ENCODE data around the gene NDUFV1.
A peak's percentile ranks its signal among the peaks of the same experiment; 100 is the strongest.
"Not testable (repeated sequence)": the region's sequence is repeated elsewhere in the genome, so short reads cannot be mapped to it uniquely, and the experiment has no call there.

The NDUFV1 gene

DNA sequence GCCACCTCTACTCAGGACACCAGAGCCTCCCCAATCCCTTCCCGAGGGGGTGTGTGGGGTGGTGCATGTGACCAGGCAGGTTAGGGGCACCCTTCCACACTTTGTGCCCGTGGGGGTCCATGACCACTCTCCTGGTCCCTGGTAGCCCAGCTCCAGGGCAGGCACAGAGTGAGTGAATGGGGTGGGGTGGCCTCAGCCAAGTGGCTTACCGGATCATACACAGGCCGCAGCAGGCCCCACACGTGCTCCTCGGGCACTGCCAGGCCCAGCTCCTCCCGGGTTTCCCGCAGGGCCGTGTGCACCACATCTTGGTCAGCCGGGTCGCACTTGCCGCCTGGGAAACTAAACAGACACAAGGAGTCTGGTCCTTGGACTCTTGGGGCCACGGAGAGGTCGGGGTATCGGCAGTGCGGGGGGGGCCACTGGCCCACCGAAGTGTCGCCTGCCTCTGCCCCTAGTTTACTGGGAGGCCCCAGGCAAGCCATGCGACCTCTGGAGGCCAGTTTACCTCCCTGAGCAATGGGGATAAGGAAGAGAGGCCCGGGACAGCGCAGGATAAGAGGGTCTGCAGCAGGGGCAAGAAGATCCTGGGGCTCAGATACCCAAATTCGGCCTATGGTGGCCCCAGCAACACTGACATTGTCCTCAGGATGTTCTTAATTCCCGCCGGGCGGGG, 22.1 kb downstream of the NDUFV1 start:
- DNase-seq: no peak

DNA sequence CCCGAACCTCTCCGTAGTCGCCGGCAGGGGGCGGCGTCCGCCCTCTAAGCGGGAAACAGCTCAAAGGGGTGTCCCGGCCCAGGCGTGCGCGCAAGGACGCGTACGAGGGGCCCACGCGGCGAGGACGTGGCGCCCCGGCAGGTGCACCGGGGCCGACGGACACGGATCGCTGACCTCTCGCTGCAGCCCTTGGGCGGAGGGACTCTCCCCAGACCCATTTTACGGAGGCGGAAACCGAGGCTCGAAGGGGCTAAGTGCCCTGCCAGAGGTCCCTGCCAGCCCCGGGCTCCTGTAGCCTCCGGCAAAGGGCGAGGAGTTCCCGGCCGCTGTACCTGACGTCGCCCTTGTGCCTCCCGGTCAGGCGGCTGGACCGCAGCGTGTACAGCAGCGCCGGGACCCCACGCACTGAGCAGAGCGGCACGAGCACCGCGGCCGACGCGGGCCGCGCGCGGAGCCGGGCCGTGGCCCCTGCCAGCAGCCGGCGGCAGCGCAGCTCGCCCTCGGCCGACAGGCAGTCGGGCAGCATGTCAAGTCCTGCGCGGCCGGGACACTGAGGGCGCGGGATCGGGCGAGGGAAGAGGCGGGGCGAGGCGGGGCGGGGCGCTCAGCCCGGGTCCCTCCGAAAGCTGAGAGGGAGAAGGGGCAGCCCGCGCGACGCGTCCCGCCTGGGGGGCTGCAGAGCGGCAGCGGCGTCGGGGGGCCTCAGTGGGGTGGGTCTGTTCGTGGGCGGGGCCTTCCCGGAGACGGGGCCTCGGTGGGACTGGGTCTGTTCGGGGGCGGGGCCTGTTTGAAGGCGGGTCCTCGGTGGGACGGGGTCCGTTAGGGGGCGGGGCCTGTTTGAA, 22.9 kb downstream of the NDUFV1 start, which contains the start of gene NUDT8:
TSS of gene NUDT8 (minus strand) at position 552 of the 842 bp plus-strand sequence. CDS start at position 526, 26 bp downstream.
- peak; percentile 36 for DNase-seq

DNA sequence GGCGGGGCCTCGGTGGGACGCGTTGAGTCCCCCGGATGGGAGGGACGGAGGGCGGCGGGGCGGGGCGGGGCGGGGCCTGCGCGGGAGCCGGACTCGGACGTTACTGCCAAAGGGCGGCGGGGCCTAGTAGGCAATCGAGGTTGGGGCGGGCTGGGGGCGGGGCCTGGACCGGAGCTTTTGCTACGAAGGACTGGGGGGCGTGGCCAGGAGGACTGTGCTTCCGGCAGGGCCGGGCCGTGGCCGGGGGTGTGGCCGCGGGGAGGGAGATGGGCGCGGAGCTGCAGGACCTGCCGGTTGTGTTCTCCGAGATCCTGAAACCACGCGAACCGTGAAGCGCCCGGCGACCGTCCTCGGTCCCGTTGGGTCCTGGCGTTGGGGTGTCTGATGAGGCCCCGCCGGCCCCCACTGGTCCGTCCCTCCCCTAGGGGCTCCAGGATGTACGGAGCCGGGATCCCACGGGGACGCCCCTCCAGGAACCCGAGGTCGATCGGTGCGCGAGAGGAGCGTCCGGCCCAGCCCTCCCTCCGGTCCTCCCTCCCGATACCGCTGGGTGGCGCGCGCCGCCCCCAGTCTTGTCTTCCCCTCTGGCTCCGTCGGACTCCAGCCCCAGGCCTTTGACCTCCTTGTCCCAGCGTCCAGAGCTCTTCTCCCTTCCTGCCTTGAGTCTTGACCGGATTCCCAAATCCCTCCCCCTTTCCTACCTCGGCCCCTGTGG, 23.6 kb downstream of the NDUFV1 start:
- peak; percentile 98 for DNase-seq

DNA sequence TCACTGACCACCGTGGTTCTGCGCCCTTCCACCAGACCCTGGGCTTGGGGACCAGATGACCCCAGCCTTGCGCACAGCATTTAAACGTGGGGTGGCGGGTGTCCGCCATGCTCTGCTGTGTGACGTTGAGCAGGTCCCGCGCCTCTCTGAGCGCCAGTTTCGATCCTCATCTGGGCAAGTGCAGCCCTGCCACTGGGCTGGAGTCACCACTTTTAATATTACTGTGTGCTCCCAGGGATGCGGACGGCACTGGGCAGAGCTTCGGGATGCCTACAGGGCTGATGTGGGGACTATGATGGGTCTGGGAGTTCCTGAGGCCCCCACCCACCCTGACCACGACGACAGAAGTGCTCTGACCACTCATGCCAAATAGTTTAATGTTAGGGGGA, 24.2 kb downstream of the NDUFV1 start:
- no peak for DNase-seq

DNA sequence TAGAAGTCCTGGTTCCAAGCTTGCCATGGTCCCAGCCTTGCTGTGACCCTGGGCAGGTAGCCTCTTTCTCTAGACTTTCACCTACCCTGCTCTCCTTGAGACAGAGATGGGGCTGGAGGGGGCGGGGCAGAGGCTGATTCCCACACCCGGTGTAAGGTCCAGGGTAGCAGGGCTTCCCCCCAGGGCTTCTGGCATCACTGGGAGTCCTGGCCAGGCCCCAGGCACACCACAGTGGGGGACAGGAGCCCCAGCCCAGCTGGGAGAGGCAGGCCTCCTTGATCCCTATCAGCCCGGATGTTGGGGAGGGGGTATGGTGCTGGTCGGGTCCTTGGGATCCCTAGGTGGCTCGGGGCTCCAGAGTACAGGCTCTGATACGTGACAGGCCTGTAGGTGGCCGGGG, 24.7 kb downstream of the NDUFV1 start:
- DNase-seq: no peak

DNA sequence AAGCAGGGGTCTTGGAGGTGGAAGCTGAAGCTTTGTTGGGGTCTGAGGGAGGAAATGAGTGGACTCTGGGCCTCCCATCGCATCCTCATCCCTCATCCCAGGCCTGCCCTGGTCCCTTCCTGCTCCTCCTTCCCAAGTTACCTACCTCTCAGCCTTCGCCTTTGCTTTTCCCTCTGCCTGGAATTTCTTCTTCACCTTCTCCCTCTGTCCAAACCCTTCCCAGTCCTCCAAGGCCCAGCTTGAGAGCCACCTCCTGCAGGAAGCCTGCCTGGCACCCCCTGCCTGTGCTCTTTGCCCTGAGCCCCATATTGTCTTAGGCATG, 25.1 kb downstream of the NDUFV1 start:
- DNase-seq: no peak

DNA sequence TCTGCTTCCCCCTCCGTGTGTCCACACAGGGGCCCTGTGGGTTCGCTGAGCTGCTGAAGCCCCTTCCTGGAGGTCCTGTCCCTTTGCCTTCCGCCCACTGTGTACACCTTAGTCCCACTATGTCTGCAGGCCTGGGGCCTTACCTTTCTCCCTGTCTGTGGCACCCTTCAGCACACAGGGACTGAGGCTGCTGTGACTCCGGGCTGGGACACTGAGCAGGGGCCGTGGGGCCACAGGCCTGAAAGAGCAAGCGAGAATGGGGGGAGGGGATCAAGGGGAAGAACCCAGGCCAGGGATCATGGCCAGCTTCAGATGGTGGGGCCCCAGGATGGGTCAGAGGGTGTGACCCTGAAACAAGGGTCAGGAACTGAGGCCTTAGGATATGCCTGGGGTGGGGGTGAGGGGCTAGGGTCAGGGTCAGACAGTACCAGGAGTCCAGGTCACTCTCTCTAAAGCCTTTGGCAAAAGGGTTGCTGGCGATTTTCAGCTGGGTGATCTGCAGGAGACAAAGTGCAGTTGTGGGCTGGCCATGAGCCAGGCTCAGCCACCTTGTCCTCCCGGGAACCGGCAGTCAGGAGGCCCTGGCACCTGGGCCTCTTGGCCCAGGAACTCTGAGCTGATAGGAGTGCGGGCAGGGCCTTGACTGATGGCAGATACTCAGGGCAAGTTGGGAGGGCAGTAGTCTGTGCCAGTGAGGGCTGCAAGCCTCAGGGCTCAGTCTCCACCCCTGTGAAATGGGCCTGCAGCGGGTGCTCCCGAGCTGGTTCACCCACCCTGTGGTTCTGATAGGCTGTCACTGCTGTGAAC, 25.6 kb downstream of the NDUFV1 start:
- no peak for DNase-seq

DNA sequence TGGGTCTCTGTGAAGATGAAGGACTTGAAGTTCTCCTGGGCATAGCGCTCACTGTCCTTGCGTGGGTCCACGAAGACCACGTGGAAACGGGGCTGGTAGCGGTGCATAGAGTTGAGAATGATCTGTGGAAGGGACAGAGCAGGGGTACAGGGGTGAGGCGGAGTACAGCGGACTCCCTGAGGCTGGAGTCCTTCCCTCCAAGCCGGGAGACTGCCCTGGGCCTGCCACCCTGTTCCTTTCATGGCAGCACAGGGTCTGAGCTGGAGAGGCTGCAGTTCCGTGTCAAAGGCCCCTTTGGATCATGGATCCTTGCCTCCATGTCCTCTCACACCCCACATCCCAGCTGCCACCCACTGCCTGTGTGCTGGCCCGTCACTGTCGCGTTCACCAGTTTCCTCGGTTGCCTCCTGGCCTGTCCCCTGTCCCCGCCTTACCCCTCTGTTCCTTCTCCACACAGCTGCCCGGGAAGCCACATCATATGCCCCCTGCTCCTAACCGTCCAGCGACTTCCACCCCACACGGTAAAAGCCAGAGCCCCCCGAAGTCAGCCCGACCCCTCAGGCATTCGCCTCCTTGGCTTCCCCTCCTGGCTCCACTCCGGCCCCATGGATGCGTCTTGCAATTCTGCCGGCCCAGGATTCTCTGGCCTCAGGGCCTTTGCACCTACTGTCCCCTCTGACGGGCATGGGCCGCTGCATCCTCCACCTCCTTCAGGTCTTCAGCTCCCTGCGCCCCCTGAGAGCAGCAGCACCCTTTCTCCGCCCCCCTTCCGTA, 26.4 kb downstream of the NDUFV1 start:
- DNase-seq: no peak

DNA sequence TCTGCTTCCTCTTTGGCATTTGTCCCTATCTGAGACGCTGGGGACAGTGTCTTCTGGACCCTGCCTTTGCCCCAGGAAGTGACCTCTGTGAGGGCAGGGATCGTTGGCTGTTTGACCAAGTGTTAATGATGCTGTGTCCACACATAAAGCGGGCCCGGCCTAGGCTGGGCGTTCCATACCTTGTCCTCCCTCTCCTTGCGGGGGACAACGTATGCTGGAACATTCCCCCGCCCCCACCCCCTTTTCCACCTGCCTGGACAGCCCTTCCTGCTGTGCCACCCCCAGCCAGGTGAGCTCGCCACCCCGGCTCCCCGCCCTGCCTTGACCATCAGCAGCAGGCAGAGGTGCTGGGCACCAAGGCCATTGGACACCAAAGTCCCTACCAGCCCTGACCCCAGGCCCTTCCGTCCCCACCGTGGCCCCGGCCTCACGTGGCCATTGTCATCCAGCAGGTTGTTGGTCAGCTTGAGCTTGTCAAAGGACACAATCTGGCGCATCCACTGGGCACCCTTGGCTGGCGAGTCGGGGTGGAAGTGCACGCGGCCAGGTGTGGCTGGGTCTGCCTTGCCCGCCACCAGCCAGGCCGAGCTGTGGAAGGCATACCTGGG, 27.1 kb downstream of the NDUFV1 start:
- no peak for DNase-seq

DNA sequence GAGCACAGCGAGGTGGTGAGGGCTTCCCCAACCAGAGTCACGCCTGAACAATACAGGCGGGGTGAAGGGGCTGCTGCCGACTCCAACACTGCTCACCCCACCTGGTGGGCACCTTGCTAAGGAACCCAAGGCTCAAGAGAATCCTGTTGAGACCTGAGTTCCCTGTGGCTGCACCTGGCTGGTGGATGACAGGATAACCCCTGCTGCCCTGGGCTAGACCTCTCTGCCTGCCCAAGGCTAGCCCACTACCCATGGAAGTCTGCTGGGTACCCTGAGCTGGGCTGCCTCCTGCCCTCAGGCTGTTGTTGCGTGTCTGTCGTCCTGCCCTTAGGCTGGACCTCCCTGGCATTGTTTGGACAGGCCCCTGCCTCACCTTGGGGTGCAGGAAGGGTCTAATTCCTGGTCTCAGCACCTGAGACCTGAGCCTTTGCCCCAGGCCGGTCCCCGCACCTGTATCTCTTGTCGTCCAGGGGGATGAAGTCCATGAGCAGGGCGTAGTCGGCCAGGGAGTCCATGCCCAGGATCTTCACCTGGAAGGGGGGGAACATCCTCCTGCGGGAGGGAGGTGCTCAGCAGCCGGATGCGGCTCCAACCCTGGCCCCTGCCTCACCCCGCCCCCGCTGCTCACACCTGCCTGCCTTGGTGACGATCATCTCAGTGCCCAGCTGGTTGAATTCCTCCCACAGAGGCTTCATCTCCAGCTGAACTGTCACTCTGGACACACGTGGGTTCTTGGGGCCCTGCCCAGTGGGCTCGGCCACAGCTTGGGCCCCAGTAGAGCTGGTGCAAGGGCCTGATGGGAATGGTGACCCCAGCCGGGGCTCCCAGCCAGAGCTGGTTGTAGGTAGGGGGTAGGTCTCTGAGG, 27.9 kb downstream of the NDUFV1 start:
- no peak for DNase-seq

DNA sequence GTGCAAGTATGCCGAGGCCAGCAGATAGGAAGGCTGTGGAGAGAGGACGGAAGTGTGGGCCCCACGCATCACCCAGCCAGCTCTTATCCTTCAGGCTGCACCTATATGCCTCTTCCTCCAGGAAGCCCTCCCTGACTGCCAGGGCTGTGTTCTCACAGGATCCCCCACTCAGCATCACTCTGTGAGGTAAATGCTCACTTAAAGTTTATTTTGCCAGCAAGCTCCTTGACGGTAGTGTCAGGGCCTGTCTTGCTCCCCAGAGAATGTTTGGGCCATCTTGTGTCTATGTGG, 28.4 kb downstream of the NDUFV1 start:
- DNase-seq: no peak

DNA sequence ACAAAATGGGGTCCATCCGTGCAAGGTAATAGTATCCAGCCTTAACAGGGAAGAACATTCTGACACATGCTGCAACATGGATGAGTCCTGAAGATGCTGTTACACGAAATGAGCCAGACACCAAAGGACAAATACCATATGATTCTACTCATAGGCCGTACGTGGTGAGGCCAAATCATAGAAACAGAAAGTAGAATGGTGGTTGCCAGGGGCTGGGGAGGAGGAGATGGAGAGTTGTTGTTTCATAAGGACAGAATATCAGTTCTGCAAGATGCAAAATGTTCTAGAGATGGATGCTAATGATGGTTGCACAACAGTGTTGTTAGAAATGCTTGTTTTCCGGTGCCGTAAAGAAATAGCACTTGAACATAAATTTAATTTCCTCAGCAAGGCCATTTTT, 30.2 kb downstream of the NDUFV1 start:
- no peak for DNase-seq

DNA sequence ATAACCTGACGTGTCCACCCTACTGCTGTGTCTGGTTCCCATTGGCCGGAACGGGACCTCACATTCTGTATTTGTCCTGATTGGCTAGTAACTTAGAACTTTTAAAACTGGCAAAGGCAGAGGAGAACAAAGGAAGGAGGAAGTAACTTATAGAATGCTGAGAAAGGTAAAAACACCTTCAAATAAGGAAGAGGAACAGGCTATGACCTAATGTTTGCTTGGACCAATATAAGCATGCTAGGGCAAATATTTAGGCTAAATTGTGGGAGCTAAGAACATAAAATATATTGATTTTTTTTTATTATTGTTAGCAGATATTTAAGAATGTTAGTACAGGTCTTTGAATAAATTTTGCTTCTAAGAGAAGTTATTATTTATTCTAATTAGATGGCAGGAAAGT, 30.7 kb downstream of the NDUFV1 start:
- not testable (repeated sequence) for DNase-seq

DNA sequence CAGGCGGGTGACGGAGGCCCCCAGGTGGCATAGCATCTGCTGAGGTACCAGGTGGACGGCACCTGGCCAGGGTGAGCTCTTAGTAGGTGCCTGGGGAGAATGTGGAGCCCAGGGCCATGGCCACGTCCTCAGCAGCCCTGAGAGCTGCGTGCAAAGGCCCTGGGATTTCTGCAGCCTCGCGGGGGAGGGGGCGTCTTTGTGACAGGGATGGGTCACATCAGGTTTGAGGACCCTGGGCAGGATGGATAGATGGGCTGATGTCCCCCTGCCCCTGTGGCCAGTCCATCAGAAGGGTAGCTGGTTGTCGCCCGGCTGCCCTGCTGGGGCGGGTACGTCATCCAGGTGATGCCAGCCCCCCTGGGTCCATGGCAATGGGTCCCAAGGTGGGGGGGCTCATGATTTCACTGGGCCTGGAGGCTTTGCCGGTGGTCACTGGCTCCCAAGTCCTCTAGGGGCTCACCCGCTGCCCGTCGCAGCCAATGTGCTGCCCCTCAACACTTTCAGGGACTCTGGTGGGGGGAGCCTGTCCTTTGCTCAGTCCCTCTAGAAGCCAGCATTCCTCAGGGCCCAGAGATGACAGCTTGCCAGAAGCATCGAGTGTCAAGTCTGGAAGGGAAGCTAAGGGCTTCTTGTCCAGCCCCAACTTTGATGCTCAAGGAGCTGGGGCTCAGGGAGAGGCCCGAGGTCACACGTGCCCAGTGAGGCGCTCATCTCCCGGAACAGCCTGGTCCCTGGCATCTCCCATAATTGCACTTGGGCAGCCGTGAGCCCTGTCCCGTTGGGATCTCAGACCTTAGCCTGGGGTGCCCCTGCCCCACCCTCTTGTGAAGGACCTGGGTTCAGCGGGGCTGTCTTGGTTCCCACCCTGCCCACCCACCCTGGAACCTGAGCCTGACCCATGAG, 32.0 kb downstream of the NDUFV1 start:
- DNase-seq: no peak

DNA sequence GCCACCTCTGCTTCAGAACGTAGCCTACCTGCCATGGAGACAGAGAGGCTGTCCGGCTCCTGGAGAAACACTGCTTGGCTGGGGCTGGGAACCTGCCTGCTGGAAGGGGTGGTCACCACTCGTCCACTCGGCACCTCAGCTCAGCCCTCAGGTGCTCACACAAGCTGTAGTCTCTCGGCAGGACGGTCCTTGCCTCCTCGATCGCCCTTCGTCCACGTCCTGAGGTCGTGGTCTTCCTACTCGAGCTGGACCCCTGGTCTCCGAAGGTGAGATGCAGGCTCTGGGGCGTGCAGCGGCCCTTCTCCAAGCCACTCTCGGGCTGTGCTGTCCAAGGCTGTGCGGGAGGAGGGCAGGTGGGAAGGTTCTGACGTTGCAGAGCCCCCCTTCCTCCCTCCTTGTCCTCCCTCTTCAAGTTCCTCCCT, 32.7 kb downstream of the NDUFV1 start, which contains the start of gene TBX10:
TSS of gene TBX10 (minus strand) at position 326 of the 422 bp plus-strand sequence. CDS start at position 35, 291 bp downstream.
- DNase-seq: no peak

DNA sequence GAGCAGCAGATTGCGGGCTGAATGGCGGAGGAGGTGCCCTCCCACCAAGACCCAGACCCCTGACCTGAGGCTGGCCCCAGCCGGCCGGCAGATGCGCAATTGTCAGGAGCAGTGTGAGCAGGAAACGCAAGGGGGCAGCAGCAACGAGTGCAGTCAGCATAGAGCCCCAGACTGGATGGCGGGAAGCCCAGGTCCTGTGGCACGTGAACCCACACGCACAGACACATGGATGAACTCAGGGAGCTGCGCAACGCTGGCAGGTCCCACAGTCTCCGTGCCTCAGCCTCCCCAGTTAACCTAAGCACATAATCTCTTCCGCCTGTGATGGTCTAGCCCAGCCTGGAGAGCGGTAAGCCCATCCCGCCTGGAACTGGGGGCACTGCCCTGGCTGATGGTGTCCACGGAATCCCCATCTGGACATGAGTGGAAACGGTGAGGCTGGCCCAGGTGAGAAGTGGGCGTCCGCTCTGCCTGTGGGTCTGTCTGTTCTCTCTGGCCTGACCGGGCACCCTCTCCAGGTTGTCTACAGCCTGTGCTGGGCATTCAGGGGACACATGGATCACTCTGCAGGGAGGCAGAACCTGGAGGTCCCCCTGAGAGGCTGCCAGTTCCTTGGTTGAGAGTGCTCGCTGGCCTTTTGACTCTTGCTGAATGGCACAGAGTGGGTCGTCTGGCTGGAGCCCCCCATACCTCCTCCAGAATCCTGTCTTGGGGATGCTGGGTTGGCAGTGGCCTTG, 33.5 kb downstream of the NDUFV1 start:
- DNase-seq: no peak

DNA sequence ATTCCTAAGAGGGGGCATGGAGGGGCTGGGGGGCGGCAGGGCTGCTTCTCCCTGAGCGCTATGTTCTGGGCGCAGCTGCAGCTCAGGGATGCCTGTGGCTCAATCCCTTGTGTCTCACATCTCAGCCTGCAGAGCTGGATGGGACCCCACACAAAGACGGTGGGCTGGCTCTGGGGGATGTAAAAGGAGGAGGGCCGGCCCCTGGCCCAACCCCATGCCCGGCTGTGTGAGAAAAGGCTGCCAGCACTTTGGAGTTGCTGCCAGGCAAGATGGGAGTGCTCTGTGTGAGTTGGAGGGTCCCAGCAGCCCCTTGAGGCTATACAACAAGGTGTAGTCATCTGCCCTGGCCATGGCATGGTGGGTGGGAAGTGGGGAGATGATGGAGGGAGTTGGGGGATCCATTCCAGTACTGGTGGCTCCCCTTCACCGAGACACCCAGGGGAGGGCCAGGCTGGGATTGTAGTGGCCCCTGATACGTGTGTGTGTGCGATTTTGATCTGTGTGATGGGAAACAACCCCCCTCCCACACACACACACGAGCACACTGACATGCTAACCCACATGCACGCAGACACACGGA, 34.1 kb downstream of the NDUFV1 start:
- no peak for DNase-seq

DNA sequence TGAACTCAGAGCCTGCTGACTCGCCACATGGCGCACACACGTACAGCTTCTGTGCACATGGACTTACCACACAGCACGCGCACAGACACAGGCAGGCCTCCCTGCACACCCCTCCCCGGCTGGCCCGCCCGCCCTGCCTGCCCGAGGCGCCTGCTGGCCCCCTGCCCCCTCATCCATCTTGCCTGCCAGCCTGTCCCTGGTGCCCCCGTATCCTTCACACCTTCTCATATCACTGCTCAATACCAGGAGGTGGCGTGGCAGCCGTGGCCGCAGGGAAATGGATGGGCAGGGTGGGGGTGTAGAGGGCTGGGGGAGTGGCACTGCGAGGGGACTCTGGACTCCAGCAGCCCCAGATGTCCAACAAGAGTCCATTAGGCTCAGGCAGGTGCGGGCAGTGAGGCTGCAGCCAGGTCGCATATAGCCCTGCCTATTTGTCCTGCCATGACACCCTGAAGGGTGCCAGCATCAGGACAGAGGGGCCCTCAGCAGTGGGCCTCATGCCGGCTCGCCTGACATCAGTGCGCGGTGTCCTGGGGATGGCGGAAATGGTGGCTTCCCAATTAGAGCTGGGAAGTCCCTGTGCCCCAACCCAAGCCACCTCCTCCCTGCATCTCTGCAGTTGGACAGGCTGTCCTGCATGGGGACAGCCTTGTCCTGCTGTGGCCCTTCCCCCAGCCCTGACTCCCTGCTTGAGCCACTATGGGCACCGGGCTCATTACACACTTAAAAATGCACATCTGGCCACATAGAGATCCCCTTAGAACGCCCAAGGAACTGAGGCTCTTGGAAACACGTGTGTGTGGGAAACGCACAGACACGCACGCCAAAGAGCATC, 34.8 kb downstream of the NDUFV1 start:
- DNase-seq: no peak

Measured in NCI-H1048 (cell line).